Ovary (tissue), 3 donors: ENCODE data around the gene NEURL2.

Experiments
- CTCF ChIP-seq, 3 donors: fragments of 450-650 bp in 2 of 3; fragments of 200-600 bp in 1 of 3; IDR thresholded peaks; one replicate each; pipeline versions ENCODE4 v1.5.1 to v1.8.0; 2016 to 2022; ENCODE audit warnings: antibody characterized with exemption in 3 of 3, mild to moderate bottlenecking in 1 of 3
- EP300 ChIP-seq: sonication (generic); formaldehyde crosslinking; IDR thresholded peaks from one replicate; pipeline ENCODE4 v1.6.1; 2017; ENCODE audit warnings: antibody characterized with exemption
- POLR2A ChIP-seq: fragments of 450-650 bp; IDR thresholded peaks from one replicate; pipeline ENCODE4 v1.6.1; 2017; ENCODE audit warnings: antibody characterized with exemption, mild to moderate bottlenecking, moderate library complexity
- donor health status: DM: no; HTN: no; CAD: no.

- no peak for TF ChIP-seq CTCF (IDR thresholded peaks at IDR 0.05)
- no peak for TF ChIP-seq POLR2A
- TF ChIP-seq EP300, result no peak
These were observed 49.4 kb downstream of the NEURL2 start for GRCh38 chr20:45841407-45842129.
